ENCODE measurements around the gene UGT1A9. TPM values are rescaled to one million over a fixed set of nuclear protein-coding genes. Genes with fewer than 3 reads are reported as not detected.

The UGT1A9 gene
- total RNA-seq, 1 donor: not detected

DNA sequence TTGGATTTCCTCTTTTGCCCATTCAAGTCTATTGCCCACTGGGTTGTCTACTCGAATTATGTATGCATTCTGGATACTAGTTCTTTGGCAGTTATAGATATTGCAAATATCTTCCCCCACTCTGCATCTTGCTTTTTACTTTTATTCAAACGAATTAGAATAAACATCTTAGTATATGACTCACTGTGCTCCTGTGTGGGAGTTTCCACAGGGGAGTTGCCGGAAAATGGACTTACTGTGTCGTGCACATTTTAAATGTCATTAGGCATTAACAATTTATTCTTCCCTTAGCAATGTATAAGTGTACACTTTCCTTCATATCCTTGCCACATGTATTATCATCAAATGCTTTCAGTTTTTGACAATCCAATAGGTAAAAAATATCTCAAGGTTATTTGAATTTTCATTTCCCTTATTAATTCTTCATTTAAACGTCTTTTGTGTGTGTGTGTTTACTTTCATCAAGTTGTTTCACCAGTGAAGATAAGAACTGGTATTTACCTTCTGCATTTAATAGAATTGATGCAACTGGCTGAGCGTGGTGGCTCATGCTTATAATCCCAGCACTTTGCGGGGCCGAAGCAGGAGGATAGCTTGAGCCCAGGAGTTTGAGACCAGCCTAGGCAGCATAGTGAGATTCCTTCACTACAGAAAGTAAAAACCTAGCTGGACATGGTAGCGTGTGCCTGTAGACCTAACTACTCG, 36.4 kb downstream of the UGT1A9 start:
- DNase-seq (ENCODE audit: low read depth): peak; percentile 48
- no peak overlapping the region for H3K4me3 ChIP-seq (ENCODE audit: low read depth, low read length)
- TF ChIP-seq, protein P1, sequence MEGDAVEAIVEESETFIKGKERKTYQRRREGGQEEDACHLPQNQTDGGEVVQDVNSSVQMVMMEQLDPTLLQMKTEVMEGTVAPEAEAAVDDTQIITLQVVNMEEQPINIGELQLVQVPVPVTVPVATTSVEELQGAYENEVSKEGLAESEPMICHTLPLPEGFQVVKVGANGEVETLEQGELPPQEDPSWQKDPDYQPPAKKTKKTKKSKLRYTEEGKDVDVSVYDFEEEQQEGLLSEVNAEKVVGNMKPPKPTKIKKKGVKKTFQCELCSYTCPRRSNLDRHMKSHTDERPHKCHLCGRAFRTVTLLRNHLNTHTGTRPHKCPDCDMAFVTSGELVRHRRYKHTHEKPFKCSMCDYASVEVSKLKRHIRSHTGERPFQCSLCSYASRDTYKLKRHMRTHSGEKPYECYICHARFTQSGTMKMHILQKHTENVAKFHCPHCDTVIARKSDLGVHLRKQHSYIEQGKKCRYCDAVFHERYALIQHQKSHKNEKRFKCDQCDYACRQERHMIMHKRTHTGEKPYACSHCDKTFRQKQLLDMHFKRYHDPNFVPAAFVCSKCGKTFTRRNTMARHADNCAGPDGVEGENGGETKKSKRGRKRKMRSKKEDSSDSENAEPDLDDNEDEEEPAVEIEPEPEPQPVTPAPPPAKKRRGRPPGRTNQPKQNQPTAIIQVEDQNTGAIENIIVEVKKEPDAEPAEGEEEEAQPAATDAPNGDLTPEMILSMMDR (IDR thresholded peaks at IDR 0.05; ENCODE audit: insufficient read depth, low read depth, low read length): no peak

DNA sequence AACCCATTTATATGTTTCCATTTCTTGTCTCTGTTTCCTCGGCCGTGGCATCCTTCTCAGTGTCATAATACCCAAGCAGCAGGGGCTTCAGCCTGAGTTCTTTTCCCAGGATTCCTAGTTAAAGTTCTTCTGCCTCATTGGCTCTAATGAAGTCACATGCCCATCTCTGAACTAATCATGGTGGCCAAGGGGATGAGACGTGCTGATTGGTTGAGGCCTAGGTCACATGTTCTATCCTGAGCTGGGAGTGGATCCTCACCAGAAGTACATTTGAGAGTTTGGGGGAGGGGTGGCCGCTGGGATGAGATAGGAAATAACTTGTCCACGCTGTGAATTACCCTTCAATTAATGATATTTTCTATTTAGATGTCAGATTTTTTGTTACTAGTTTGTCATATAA, 37.2 kb downstream of the UGT1A9 start:
- TF ChIP-seq, protein P1 (IDR thresholded peaks at IDR 0.05; ENCODE audit: insufficient read depth, low read depth, low read length): no peak
- H3K4me3 ChIP-seq (ENCODE audit: low read depth, low read length): no peak overlapping the region

DNA sequence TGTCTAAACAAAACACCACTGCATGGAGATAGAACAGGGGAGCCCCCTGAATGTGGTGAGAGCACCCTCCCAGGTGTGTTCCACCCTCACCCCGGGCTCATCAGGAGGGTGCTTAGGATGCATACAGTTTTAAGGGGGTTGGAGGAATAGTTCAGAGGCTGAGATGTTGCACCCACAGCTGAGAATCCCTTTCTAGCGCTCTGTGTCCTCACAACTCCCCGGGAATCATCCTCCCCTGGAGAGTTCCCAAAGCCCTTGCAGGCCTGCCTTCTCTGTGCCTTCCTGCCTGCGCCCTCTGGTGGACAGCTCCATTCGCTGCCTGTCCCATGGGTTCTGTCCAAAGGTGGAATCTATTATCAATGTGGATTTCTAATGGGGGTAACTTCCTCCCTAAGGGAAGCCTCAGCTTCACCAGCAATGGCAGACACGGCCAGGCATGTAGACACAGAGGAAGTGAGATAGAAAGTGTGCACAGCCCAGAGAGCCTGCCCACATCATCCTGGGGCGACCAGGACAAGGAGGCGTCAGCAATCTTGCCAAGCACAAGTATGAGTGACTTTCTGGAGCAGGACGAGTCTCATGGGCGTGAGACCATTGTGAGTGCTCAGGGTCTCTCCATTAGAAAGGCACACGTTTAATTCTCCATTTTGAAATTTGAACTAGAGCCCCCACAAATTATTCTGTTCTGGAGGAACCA, 39.8 kb downstream of the UGT1A9 start:
- TF ChIP-seq, protein P1 (IDR thresholded peaks at IDR 0.05; ENCODE audit: insufficient read depth, low read depth, low read length): peak; percentile 98
- H3K4me3 ChIP-seq (ENCODE audit: low read depth, low read length): no peak overlapping the region
- DNase-seq (ENCODE audit: low read depth): peak; percentile 81

More for the DNA sequence above, 37.2 kb downstream of the UGT1A9 start:
- no peak for DNase-seq (ENCODE audit: low read depth)

DNA sequence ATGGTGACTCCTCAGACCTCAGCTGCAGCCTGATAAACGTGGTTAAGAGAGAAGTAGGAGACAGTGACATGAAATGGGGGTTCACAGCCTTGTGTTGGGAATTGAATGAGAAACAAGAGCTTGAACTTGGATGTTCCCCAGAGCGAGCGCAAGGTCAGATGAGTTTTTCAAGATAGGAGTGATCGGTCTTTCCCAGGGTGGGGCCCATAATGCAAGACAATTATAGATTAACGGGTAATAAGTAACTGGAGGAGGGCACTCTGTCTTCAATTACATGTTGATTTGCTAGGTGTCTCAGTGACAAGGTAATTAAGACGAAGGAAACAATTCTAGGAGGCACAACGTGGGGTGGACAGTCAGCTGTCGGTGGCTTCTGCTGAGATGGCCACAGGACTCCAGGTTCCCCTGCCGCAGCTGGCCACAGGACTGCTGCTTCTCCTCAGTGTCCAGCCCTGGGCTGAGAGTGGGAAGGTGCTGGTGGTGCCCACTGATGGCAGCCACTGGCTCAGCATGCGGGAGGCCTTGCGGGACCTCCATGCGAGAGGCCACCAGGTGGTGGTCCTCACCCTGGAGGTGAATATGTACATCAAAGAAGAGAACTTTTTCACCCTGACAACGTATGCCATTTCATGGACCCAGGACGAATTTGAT, 41.0 kb downstream of the UGT1A9 start, which contains the start of gene UGT1A5:
UGT1A5 (plus strand) TSS at position 297 of the 651 bp plus-strand sequence; CDS start at position 382, 85 bp downstream.
- TF ChIP-seq, protein P1 (IDR thresholded peaks at IDR 0.05; ENCODE audit: insufficient read depth, low read depth, low read length): no peak

DNA sequence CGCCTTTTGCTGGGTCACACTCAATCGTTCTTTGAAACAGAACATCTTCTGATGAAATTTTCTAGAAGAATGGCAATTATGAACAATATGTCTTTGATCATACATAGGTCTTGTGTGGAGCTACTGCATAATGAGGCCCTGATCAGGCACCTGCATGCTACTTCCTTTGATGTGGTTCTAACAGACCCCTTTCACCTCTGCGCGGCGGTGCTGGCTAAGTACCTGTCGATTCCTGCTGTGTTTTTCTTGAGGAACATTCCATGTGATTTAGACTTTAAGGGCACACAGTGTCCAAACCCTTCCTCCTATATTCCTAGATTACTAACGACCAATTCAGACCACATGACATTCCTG, 41.5 kb downstream of the UGT1A9 start:
- no peak overlapping the region for H3K4me3 ChIP-seq (ENCODE audit: low read depth, low read length)
- DNase-seq (ENCODE audit: low read depth): no peak
- TF ChIP-seq, protein P1 (IDR thresholded peaks at IDR 0.05; ENCODE audit: insufficient read depth, low read depth, low read length): no peak

More for the DNA sequence above, 41.0 kb downstream of the UGT1A9 start, which contains the start of gene UGT1A5:
- H3K4me3 ChIP-seq (ENCODE audit: low read depth, low read length): no peak within 1 kb of the TSS
- no peak for DNase-seq (ENCODE audit: low read depth)

DNA sequence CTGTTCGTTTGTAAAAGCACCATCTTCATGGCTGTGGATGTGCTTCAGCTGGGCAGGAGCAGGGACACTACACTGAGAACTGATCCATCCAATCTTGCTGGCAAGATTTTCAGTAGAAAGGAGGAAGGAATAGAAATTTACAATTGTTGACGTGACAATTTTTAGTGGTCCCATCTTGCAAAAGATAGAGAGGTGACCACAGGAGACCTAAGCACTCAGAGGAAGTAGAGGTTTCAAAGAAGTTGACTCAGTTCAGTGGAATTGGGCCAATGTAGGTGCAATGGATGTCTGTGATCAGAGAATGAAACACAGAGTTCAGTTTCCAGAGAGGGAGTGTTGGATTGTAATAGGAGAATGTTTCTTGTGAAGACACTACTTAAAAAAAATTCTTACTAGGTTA, 42.4 kb downstream of the UGT1A9 start:
- H3K4me3 ChIP-seq (ENCODE audit: low read depth, low read length): no peak overlapping the region
- TF ChIP-seq, protein P1 (IDR thresholded peaks at IDR 0.05; ENCODE audit: insufficient read depth, low read depth, low read length): no peak
- no peak for DNase-seq (ENCODE audit: low read depth)
